HG03442 (cell line): ENCODE measurements around the gene NIM1K.
A peak's percentile ranks its signal among the peaks of the same experiment; 100 is the strongest.
"Not testable (repeated sequence)": the region's sequence is repeated elsewhere in the genome, so short reads cannot be mapped to it uniquely, and the experiment has no call there.

Source experiments
- ATAC-seq: cut with Tn5 transposase; IDR thresholded peaks from one replicate; pipeline ENCODE4 v1.9.1; 2021; ENCODE audit warnings: mild to moderate bottlenecking, moderate library complexity; ENCODE audit not compliant: unreplicated experiment

NIM1K gene

GRCh38 chr5:43183101-43183500 is 8.9 kb upstream of the NIM1K start:
- ATAC-seq = not testable (repeated sequence)

DNA sequence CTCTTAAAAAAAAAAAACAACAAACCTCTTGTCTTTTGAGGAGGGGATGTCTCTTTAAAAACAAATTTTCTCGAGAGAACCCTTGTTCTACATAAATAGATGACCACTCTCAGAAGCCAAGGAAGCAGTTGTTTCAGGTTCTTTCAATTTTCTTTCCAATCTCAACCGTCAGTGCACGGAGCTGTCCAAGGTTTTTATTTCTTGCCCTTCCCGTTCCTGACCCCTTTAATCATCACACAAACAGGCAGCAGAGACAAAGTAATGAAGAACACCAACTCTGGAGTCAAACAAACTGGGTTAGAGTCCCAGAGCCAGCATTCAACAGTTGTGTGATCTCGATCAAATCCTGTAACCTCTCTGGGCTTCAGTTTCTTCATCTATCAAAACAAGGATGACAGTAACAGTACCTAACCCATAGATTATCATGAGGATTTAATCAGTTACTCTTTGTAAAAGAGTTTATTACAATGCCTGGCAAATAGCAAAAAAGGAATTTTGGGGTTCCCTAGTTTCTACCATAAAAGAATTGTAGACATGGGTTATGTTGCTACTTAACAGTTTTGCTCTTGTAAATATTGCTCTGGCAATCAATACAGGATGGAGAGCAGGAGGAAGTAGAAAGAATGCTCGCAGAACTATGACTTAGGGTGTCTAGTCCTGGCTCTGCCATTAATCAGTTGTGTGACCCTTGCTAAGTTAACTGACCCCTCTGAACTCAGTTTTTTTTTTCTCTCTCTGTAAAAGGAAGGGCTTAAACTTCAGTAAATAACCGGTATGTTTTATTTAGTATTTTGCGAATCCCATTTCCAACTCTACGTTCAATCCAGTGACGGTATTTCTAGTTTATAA is 1.0 kb upstream of the NIM1K start:
- no peak for ATAC-seq

GRCh38 chr5:43192558-43193180 is 644 bp downstream of the NIM1K start:
- peak; percentile 16 for ATAC-seq

- ATAC-seq = peak; percentile 44
These were observed 1.3 kb downstream of the NIM1K start for GRCh38 chr5:43193181-43193893.

DNA sequence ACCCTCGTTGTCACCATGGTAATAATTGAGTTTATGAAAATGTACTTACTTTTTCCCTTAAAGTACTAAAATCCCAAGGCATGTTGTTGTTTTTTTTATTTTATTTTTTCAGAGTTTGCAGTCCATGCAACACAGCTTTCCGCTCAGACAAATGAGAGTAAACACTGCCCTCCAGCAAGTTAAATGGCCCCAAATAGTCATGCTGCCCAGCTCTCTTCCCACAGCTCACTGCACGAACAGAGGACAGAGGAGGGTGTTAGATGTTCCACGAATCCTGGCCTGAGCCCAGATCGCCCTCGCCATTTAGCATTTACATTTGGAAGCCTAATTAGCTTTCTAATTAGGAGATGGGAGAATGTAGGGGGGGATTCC is 1.9 kb downstream of the NIM1K start:
- no peak for ATAC-seq

GRCh38 chr5:43195670-43196265 is 3.7 kb downstream of the NIM1K start:
- no peak for ATAC-seq

DNA sequence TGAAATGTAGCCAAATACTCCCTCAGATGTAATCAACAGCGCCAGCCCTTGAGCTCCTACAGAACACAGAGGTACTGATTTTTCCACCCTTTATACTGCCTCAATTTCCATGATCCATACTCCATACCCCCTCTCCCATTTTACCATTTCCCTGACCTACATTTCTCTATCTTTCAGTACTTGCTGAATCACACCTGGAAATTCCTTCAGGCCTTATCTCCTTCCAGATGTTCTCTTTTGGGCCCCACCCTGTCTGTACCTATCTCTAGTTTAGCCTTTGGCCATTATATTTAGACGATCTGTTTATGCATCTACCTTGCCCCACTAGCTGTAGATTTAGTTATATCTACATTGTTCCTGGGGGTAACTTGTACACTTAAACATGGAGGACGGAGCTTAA is 5.5 kb downstream of the NIM1K start:
- ATAC-seq = no peak

- ATAC-seq = not testable (repeated sequence)
These were observed 9.4 kb downstream of the NIM1K start for GRCh38 chr5:43201442-43201841.

GRCh38 chr5:43202380-43202779 is 10.4 kb downstream of the NIM1K start:
- ATAC-seq = no peak

DNA sequence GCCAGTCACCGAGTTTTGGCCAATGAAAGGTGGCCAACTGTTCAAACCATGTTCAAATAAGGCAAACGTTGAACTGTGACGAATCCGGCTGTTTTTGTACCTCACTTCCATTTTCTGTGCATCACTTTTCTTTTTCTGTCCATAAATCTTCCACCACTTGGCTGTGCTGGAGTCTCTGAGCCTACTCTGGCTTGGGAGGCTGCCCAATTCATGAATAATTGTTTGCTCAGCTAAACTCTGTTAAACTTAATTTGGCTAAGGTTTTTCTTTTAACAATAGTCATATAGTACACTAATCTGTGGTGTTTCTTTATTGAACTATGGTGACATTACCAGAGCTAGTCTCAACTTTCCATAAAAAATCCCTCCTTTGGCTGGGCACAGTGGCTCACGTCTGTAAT is 11.3 kb downstream of the NIM1K start:
- ATAC-seq = no peak

DNA sequence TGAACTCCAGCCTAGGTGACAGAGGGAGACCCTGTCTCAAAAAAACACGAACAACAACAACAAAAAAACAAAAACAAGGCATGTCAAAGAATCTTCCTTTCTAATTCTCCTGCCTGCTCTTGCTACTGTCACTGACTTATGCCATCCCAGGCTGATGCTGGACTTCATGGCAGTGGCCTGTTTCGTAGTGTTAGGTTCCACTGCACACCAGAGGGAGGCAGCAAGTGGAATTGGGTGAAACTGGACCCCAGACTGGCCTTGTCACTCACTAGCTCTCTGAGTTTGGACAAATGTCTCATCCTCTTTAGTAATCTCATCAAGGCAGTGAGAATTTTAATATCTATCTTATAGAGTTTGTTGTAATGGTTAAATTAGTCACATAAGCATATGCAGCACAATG is 12.9 kb downstream of the NIM1K start:
- no peak for ATAC-seq

GRCh38 chr5:43207601-43208000 is 15.6 kb downstream of the NIM1K start:
- no peak for ATAC-seq

- no peak for ATAC-seq
These were observed 16.6 kb downstream of the NIM1K start for GRCh38 chr5:43208658-43209057.

- ATAC-seq = no peak
These were observed 17.0 kb downstream of the NIM1K start for GRCh38 chr5:43209060-43209459.

DNA sequence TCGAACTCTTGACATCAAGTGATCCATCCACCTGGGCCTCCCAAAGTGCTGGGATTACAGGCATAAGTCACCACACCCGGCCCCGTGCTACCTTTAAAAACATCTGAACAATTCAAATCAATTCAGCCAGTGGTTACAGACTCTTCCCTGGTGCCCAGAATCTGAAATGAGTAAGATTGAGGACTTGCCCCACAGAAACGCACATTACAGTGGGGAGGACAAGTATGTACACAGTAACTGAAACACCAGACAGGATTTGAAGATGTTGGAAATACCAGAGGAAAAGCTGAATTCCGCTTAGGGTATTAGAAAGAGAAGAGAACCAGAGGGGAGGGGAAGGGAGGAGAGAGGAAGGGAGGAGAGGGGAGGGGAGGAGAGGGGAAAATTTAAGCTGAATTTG is 17.8 kb downstream of the NIM1K start:
- ATAC-seq = no peak

- ATAC-seq = no peak
These were observed 18.5 kb downstream of the NIM1K start for GRCh38 chr5:43210570-43210969.

DNA sequence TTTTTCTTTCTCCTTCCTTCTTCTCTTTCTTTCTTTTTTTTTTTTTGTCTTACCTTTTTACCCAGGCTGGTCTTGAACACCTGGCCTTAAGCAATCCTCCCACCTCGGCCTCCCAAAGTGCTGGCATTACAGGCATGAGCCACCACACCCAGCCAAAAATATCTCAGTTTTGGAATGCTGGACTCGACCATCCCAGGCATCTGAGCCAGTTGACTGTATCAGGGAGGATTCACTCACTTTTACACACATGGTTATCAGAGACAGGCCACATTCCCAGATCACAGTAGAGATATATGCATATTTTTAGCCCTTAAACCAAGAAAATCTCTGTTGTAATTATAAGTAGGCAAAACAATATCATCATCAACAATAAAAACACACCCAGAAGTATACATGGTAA is 21.9 kb downstream of the NIM1K start:
- ATAC-seq = no peak

DNA sequence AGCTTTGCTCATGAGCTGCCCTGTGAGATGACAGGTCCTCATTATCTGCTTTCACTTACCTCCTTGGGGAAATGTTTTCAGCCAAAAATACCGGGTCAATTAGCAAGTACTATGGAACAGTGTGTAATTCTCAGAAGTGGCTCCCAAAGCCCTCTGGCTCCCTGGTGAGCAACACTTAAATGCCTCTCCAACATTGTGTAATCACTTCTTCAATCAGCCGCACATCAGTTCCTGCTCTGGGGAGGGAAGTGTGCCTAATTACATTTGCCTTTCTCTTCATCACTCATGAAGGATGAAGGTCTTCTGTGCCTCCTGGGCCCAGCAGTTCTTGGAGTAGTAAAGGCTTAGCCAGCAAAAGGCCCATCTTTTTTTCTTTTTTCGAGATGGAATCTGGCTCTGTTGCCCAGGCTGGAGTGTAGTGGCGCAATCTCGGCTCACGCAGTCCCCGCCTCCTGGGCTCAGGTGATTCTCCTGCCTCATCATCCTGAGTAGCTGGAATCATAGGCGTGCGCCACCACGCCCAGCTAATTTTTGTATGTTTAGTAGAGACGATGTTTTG is 23.1 kb downstream of the NIM1K start:
- ATAC-seq = no peak

DNA sequence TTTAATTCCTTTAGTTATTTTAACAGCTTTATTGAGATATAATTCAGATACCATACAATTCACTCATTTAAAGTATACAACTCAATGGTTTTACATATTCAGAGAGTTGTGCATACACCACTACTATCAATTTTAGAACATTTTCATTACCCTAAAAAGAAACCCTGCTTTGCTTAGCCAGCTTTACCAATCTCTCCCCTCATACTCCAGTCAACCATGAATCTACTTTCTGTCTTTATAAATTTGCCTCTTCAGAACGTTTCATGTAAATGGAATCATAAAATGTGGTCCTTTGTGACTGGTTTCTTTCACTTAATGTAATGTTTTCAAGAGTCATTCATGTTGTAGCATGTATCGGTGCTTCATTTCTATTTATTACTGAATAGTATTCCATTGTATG is 24.9 kb downstream of the NIM1K start:
- ATAC-seq = no peak

DNA sequence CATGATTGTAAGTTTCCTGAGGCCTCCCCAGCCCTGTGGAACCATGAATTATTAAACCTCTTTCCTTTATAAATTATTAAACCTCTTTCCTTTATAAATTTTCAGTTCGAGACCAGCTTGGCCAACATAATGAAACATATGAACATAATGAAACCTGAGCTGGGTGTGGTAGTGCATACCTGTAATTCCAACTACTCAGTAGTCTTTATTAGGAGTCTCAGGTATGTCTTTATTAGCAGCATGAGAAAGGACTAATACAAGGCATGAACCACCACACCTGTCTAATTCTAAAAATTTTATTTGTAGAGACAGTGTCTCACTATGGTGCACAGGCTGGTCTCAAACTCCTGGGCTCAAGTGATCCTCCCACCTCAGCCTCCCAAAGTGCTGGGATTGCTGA is 27.1 kb downstream of the NIM1K start:
- ATAC-seq = no peak

DNA sequence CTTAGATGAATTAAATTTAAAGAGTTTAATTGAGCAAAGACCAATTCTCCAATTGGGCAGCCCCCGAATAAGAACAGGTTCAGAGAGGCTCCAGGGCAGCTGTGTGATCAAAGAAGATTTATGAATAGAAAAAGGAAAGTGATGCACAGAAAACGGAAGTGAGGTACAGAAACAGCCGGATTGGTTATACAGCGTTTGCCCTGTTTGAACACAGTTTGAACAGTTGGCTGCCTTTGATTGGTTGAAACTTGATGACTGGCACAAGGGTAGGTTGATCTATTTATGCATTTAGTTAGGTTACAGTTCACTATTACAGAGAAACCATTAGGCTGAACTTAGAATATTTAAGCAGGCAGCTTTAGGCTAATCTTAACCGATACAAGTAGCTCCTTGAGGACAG is 29.5 kb downstream of the NIM1K start:
- ATAC-seq = no peak
